ENCODE data around the gene TRIM7. TPM values are rescaled to one million over a fixed set of nuclear protein-coding genes. Genes with fewer than 3 reads are reported as not detected.
"Not testable (repeated sequence)": the region's sequence is repeated elsewhere in the genome, so short reads cannot be mapped to it uniquely, and the experiment has no call there.

Gene TRIM7
- total RNA-seq, 2 donors from 2014 or later: 4.8 to 7.0 TPM

DNA sequence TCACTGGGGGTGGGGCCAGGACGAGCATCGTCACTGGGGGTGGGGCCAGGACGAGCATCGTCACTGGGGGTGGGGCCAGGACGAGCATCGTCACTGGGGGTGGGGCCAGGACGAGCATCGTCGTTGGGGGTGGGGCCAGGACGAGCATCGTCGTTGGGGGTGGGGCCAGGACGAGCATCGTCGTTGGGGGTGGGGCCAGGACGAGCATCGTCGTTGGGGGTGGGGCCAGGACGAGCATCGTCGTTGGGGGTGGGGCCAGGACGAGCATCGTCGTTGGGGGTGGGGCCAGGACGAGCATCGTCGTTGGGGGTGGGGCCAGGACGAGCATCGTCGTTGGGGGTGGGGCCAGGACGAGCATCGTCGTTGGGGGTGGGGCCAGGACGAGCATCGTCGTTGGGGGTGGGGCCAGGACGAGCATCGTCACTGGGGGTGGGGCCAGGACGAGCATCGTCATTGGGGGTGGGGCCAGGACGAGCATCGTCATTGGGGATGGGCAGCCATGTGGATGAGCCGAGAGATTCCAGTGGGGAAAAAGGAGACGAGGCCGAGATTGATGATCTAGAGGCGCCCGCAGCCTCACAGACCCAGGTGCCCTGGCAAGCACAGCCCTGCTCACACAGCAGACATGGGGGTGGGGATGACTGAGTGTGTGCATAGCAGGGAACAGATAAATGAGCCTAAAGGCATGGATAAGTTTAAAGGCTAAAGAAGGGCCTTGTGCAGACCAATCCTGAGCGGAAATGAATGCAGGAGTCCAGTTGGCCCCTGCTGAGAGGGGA lies 44.1 kb downstream of the TRIM7 start:
- DNase-seq (ENCODE audit: low spot score in 2 of 2) (peak; percentile 51 to 67), ATAC-seq (peak; percentile 34 to 37)
- H3K27ac Mint-ChIP-seq: peak overlapping the region; percentile 79 to 90
- not testable (repeated sequence) for H3K9me3 Mint-ChIP-seq
- H3K36me3 Mint-ChIP-seq: peaks cover 0 to 18% of the 10 kb centered on the region in 2 donors

- peaks cover 0 to 11% of the 10 kb centered on the region in 2 donors for H3K36me3 Mint-ChIP-seq
- ATAC-seq (peak; percentile 87 to 97), DNase-seq (ENCODE audit: low spot score in 2 of 2) (peak; percentile 64 to 83)
- no peaks in the 10 kb centered on the region for H3K9me3 Mint-ChIP-seq
- peak overlapping the region in 1 of 2 donors; percentile 78 for H3K27ac Mint-ChIP-seq
Measured at GRCh38 chr5:181160152-181160754, 44.7 kb downstream of the TRIM7 start.

DNA sequence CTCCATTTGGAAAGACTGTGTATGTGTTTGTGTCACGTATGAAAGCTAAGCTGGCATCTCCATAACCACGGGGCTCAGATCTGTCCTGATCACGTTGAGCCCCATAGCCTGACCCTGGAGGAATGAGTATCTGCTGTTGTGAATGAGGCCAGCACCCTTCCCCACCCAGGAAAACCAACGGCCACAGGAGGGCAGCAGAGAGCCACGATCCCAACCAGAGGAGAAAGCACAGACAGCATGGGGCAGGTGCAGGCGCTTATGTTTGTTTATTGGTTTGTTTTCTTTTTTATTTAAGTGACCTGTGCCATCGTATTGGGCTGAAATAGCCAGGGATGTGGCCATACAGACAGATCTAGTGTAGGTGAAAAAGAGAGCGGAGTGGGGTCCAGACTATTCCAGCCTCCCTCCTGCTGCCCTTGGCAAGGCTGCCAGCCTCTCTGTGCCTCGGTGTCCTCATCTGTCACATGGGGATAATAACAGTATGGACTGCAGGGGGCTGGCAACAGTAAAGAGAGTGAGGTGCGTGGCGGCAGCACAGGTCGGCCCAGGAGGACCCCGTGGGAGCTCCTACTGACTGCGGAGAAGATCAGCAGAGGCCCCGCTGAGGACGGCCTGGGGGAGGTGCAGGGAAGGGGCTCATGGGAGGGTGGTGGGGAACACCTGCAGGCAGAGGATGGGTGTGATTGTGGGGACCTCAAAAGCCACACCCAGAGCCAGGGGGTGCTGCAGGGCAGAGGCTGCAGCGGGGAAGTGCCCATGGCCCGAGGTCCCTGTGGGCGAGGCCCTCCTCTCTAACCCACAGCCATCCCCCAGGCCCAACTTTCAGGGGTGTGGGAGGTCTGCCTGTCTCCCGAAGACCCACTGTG lies 45.5 kb downstream of the TRIM7 start:
- peak overlapping the region; percentile 78 for H3K27ac Mint-ChIP-seq
- ATAC-seq: peak; percentile 63 to 77
- peaks cover 0 to 10% of the 10 kb centered on the region in 2 donors for H3K36me3 Mint-ChIP-seq
- peak; percentile 85 to 95 for DNase-seq (ENCODE audit: low spot score in 2 of 2)
- peaks cover 3 to 4% of the 10 kb centered on the region in 2 donors for H3K9me3 Mint-ChIP-seq

DNA sequence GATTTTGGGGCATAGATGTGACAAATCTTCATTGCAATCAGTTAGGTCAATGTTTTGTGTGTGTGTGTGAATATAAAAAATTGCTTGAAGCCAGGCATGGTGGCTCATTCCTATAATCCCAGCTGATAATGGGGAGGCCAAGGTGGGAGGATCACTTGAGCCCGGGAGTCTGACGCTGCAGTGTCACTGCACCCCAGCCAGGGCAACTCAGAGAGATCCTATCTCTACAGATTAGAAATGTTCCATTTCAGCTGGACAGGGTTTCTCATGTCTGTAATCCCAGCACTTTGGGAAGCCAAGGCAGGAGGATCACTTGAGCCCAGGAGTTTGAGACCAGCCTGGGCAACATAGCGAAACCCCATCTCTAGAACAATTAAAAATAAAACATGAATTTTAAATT lies 46.1 kb downstream of the TRIM7 start:
- peaks cover 3 to 4% of the 10 kb centered on the region in 2 donors for H3K9me3 Mint-ChIP-seq
- H3K36me3 Mint-ChIP-seq: peaks cover 0 to 8% of the 10 kb centered on the region in 2 donors
- DNase-seq (ENCODE audit: low spot score in 2 of 2) (no peak), ATAC-seq (no peak)
- H3K27ac Mint-ChIP-seq: peak overlapping the region in 1 of 2 donors; percentile 78

- DNase-seq (ENCODE audit: low spot score in 2 of 2) (no peak), ATAC-seq (no peak)
- Mint-ChIP-seq H3K27ac (no peak overlapping the region), H3K9me3 (peaks cover 3 to 4% of the 10 kb centered on the region in 2 donors), H3K36me3 (no peaks in the 10 kb centered on the region)
Measured at GRCh38 chr5:181156758-181157157, 48.2 kb downstream of the TRIM7 start.

- Mint-ChIP-seq H3K27ac (no peak overlapping the region), H3K36me3 (no peaks in the 10 kb centered on the region), H3K9me3 (peaks cover 3 to 4% of the 10 kb centered on the region in 2 donors)
- DNase-seq (ENCODE audit: low spot score in 2 of 2) (no peak), ATAC-seq (peak; percentile 80 to 86)
Measured at GRCh38 chr5:181153814-181154213, 51.2 kb downstream of the TRIM7 start.

DNA sequence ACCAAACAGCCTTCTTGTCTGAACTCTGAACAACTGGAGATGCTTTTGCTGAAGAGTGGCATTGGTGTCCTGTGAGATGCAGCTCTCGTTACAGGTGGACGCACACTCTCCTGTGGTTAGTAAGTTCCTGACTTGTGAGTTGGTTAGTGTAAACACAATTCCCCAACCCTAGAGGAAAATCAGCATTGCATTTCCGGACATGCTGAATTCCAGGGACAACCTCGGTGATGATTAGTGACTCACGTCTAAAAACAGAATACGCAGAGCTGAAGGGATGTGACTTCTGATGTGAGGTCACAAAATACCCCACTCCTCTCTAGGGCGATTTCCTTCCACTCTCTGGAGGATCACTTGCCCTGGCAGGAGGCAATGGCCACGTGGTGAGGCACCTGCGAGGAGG lies 52.6 kb downstream of the TRIM7 start:
- Mint-ChIP-seq H3K9me3 (peaks cover 3 to 4% of the 10 kb centered on the region in 2 donors), H3K36me3 (no peaks in the 10 kb centered on the region), H3K27ac (no peak overlapping the region)
- ATAC-seq: no peak
- DNase-seq (ENCODE audit: low spot score in 2 of 2): no peak

GRCh38 chr5:181151146-181151545 lies 53.9 kb downstream of the TRIM7 start:
- Mint-ChIP-seq H3K27ac (no peak overlapping the region), H3K36me3 (no peaks in the 10 kb centered on the region), H3K9me3 (peaks cover 3 to 4% of the 10 kb centered on the region in 2 donors)
- DNase-seq (ENCODE audit: low spot score in 2 of 2) (no peak), ATAC-seq (no peak)

GRCh38 chr5:181149806-181150733 lies 54.9 kb downstream of the TRIM7 start:
- ATAC-seq: no peak
- Mint-ChIP-seq H3K36me3 (no peaks in the 10 kb centered on the region), H3K27ac (peak overlapping the region in 1 of 2 donors; percentile 18), H3K9me3 (peaks cover 2 to 4% of the 10 kb centered on the region in 2 donors)
- no peak for DNase-seq (ENCODE audit: low spot score in 2 of 2)

DNA sequence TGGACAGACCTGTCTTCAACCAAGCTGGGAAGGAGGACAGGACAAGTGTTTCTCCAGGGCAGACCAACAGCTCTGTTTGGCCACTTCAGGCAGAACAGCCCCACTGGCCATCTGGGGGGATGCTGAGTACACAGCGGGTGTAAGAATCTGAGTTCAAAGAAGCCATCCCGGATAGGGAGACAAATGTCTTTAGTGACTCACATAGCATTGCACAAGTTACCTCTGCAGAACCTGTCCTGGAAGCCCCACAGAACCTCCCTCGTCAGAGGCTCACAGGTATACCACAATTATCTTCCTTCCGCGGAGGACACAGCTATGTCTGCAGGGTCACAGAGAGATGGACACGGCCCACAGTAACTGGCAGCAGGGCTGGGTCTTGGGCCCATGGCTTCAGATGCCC lies 55.6 kb downstream of the TRIM7 start:
- DNase-seq (ENCODE audit: low spot score in 2 of 2) (no peak), ATAC-seq (no peak)
- no peaks in the 10 kb centered on the region for H3K9me3 Mint-ChIP-seq
- no peaks in the 10 kb centered on the region for H3K36me3 Mint-ChIP-seq
- peak overlapping the region in 1 of 2 donors; percentile 18 for H3K27ac Mint-ChIP-seq

DNA sequence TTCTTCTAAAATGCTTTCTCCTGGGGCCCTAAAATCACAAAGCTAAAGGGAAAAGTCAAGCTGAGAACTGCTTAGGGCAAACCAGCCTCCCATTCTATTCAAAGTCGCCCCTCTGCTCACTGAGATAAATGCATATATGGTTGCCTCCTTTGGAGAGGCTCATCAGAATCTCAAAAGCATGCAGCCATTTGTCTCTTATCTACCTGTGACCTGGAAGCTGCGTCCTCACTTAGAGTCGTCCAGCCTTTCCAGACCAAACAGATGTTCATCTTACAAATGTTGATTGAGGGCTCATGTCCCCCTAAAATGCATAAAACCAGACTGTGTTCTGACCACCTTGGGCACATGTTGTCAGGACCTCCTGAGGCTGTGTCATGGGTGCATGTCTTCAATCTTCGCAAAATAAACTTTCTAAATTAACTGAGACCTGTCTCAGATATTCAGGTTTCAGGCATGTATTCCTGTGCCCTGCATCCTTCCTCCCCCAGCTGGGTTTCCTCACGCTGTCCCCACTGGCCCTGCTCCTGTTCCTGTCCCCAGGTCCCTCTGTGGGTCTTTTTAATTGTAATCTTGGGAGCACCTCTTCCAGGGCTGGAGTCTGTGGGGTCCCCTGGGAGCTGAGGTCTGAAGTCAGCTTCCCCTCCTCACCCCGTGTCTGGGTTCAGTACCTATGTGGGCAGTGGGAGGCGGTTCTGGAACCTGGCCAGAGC lies 57.9 kb downstream of the TRIM7 start, which contains the start of gene OR2V2:
Gene OR2V2, plus strand, starts transcription at position 660 of the 710 bp plus-strand sequence. CDS start 7,357 bp downstream, outside the sequence.
- not testable (repeated sequence) for H3K9me3 Mint-ChIP-seq; ATAC-seq; DNase-seq (ENCODE audit: low spot score in 2 of 2); H3K36me3 Mint-ChIP-seq; H3K27ac Mint-ChIP-seq

DNA sequence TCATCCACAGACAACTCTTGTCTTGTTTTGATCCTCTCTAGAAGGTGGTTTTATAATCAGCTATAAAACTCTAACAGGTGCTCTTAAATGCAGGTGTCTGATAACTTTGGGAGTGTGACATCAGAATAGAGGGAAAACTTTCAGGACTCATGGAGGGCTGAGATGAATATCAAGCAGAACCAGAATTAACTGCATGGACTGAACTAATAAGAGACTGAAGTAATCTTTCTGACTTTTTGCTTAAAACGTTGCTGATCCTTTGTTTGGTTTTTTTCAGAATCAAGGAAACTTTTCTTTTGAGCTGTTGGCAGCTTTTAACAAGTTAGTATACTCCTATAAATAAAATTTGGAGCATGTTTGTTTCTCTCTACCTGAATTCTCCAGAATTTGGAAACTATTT lies 59.9 kb downstream of the TRIM7 start:
- peaks cover 0 to 3% of the 10 kb centered on the region in 2 donors for H3K9me3 Mint-ChIP-seq
- peaks cover 0 to 9% of the 10 kb centered on the region in 2 donors for H3K36me3 Mint-ChIP-seq
- no peak overlapping the region for H3K27ac Mint-ChIP-seq
- DNase-seq (ENCODE audit: low spot score in 2 of 2): no peak
- no peak for ATAC-seq
